ENCODE results near the gene CARNS1.

- TF ChIP-seq POLR2A (IDR thresholded peaks at IDR 0.05) (no peak), CTCF (IDR thresholded peaks at IDR 0.05) (no peak)
Measured at GRCh38 chr11:67384851-67385366, 30.6 kb upstream of the CARNS1 start.

Measured in esophagus squamous epithelium (tissue), 4 donors.